Fibroblast of pulmonary artery (primary cell): Measurements from ENCODE around the gene SLC43A1.
"Not testable (repeated sequence)": the region's sequence is repeated elsewhere in the genome, so short reads cannot be mapped to it uniquely, and the experiment has no call there.

ENCODE experiments used
- DNase-seq: peaks from one replicate; pipeline ENCODE4 v3.0.0-alpha.2; 2010; ENCODE audit warnings: low read depth
- H3K4me3 ChIP-seq: replicated peaks from 2 replicates; pipeline ENCODE4 v1.5.1; 2011; ENCODE audit warnings: low read depth, mild to moderate bottlenecking, control low read depth, low read length, moderate library complexity
- TF ChIP-seq, protein P1 (sequence below): IDR thresholded peaks from 2 replicates; pipeline ENCODE4 v1.5.1; 2011; ENCODE audit warnings: mild to moderate bottlenecking, control low read depth, low read length, inconsistent platforms; ENCODE audit errors: missing control alignments

The SLC43A1 gene

DNA sequence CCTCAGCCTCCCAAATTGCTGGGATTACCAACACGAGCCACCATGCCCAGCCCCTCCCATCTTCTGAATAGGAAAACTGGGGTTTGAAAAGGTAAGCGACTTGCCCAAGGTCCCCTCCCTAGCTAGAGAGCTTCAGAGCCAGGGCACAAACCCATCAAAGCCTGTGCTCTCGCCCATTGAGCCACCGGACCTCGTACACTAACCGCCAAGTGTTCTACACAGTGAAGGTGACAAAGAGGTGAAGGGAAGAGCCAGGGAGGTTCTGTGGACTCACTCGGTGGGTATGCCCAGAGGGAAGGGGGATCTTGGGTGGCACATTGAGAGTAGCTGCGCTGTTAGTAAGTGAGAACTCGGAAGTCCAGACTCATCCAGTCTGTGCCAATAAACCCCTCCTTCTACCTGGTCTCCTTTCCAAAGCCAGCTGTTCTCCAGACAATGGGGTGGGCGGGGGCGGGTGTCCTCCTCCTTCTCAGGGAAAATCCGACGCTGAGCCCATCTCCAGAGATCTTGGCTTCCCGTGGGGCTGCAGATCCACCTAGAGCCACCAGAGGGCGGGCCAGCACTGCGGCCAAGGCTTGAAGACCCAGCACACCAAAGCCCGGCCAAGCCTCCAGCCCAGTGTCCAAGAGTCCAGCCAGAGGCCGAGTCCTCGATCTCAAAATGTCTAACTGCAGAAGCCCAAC lies 58.4 kb downstream of the SLC43A1 start:
- peak; percentile 88 for DNase-seq
- H3K4me3 ChIP-seq, result no peak overlapping the region
- TF ChIP-seq, protein P1, sequence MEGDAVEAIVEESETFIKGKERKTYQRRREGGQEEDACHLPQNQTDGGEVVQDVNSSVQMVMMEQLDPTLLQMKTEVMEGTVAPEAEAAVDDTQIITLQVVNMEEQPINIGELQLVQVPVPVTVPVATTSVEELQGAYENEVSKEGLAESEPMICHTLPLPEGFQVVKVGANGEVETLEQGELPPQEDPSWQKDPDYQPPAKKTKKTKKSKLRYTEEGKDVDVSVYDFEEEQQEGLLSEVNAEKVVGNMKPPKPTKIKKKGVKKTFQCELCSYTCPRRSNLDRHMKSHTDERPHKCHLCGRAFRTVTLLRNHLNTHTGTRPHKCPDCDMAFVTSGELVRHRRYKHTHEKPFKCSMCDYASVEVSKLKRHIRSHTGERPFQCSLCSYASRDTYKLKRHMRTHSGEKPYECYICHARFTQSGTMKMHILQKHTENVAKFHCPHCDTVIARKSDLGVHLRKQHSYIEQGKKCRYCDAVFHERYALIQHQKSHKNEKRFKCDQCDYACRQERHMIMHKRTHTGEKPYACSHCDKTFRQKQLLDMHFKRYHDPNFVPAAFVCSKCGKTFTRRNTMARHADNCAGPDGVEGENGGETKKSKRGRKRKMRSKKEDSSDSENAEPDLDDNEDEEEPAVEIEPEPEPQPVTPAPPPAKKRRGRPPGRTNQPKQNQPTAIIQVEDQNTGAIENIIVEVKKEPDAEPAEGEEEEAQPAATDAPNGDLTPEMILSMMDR, result peak; percentile 97

DNA sequence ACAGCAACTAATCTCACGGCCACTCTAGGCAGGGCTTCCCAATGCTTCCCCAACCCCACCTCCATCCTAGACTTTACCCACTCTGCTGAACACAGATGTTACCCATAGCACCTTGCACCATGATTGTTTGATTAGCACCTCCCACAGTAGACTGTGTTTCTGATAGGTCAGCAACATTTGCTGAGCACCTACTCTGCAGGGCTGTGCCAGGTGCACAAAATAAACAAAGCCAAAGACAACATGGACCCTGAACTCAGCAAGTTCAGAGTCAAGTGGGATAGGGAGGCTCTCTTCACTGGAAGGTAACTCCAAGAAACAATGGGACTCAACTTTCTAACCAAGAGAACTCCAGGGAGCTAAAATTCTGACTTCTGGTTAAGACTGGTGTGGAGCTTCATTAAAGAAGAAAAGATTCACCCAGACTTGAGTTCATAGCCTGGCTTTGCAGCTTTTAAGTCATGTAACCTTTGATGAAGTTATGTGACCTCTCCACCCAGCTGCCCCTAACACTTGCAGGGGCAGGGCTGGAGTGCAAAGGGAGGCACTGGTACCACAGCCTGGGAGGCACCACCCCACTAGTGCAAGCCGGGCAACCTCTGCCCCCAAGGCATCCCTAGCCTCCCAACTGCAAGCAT lies 61.8 kb downstream of the SLC43A1 start:
- DNase-seq, result no peak
- TF ChIP-seq, protein P1, result no peak
- H3K4me3 ChIP-seq, result no peak overlapping the region

DNA sequence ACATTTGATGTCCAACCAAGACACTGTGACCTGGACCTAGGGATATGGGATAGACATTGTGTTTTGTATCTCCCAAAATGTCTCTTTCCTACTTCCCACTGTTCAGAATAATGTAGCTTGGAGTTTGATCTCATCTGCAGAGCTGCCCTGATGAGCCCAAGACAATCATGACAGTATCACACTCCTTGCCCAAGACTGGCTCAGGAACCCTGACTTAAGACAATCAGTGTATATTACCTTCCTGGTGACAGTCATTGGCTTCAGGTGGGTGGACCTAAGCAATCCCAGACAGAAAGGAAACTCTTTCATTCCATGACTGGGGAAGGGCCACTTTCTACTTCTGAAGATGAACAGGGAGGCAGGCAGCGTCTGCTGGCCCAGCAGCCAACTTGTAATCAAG lies 69.4 kb downstream of the SLC43A1 start:
- no peak for DNase-seq
- no peak overlapping the region for H3K4me3 ChIP-seq
- TF ChIP-seq, protein P1, result no peak

DNA sequence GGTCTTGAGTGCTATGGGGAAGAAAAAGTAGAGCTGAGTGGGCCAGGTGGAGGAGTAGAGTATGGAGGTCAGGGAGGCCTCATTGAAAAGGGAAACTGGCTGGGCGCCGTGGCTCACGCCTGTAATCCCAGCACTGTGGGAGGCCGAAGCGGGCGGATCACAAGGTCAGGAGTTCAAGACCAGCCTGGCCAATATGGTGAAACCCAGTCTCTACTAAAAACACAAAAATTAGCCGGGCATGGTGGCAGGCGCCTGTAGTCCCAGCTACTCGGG lies 70.4 kb downstream of the SLC43A1 start:
- not testable (repeated sequence) for H3K4me3 ChIP-seq, DNase-seq

DNA sequence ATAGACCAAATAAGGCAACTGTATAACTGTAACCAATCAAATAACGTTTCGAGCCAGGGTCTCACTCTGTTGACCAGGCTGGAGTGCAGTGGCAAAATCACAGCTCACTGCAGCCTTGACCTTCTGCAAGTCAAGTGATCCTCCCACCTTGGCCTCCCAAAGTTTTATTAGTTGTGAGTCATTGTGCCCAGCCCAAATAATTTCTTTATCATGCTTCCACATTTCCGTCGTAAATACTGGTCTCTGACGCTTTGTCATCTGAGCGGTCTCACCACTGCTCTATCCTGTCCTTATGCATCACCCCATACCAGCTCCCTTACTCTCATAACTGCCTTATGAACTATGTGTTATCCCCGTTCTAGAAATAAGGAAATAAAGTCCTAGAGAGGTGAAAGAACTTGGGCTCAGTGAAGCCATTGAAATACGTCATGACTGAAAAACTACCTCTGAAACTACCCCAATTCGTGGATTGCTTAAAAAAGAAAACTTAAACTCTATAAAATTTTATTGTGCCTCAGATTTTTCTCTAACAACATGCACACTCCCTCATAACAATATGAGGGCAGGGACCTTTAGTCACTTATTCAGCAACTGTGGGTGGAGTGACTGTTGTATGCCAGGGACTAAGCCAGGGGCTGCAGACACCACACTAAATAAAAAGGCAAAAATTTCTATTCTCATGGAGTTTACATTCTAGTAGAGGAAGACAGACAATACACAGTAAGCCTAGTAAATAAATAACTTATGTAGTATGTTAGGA lies 71.0 kb downstream of the SLC43A1 start:
- DNase-seq, result no peak
- no peak overlapping the region for H3K4me3 ChIP-seq
- TF ChIP-seq, protein P1, result no peak

DNA sequence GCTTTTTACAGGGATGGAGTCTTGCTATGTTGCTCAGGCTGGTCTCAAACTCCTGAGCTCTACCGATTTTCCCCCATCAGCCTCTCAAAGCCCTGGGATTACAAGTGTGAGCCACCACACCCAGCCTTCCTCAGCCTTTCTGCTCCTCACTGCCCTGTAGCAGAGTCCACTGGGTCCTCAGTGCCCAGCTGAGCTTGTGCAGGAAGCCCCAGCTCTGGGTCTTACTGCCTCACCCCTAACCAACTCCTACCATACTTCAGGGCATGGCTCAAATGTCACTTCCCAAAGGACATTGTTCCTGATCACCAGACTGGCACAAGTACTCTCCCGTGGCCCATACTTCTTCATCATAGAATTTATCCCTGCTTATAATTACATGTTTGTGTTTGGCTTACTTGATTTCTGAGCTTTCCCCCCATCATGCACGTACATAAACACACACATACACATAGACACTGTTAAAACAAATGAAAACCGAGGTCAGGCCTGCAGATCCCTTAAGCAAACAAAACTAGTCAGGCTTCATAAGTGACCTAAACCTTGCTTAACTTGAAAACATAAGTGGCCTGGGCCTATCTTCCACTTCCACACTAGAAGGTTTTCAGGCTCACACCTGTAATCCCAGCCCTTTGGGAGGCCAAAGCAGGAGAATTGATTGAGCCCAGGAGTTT lies 74.6 kb downstream of the SLC43A1 start:
- TF ChIP-seq, protein P1, result no peak
- no peak overlapping the region for H3K4me3 ChIP-seq
- DNase-seq, result no peak

DNA sequence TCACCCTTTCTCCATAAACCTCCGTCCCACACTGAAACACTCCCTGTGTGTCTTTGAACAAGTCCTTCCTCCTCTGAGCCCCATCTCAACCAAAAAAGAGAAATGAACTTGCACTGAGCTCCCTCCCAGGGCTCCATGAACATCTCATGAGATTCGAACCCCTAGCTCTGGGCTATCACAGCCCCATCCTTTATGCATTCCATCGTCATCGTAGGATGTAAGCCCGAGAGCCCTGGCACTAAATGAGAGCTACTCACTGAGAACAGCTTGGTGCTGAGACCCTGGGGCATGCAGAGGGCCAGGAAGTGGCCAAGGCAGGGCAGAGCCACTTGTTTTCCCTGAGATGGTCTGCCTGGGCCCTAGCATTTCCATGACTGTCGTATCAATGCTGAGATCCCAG lies 75.7 kb downstream of the SLC43A1 start:
- H3K4me3 ChIP-seq, result no peak overlapping the region
- DNase-seq, result no peak
- TF ChIP-seq, protein P1, result no peak
